GM23338 (cell line): ENCODE measurements around the gene LATS2. TPM values are rescaled to one million over a fixed set of nuclear protein-coding genes. Genes with fewer than 3 reads are reported as not detected.
"Not testable (repeated sequence)": the region's sequence is repeated elsewhere in the genome, so short reads cannot be mapped to it uniquely, and the experiment has no call there.

Experiments
- ATAC-seq: fragments of 200-7000 bp; cut with Tn5 transposase; 3 replicates; pipeline ENCODE4 v1.9.1; 2020
- DNase-seq: peaks from one replicate; pipeline ENCODE4 v3.0.0-alpha.2; 2015; ENCODE audit warnings: low spot score
- H2AFZ ChIP-seq: fragments of 200-600 bp; sonication (generic); 2 replicates; pipeline ENCODE4 v1.8.0; 2016; ENCODE audit warnings: antibody characterized with exemption, mild to moderate bottlenecking, moderate library complexity
- H3F3A ChIP-seq: fragments of 200-600 bp; sonication (generic); replicated peaks from 2 replicates; pipeline ENCODE4 v1.8.0; 2017; ENCODE audit warnings: antibody characterized with exemption, mixed run types, low read depth
- H3K27ac ChIP-seq: fragments of 200-600 bp; sonication (generic); 2 replicates; pipeline ENCODE4 v1.6.1; 2016; ENCODE audit warnings: low read depth
- H3K27me3 ChIP-seq: fragments of 200-600 bp; sonication (generic); 2 replicates; pipeline ENCODE4 v1.8.0; 2016; ENCODE audit warnings: mild to moderate bottlenecking, mixed run types, moderate library complexity; ENCODE audit not compliant: insufficient read depth
- H3K36me3 ChIP-seq: fragments of 200-600 bp; sonication (generic); 2 replicates; pipeline ENCODE4 v1.8.0; 2016; ENCODE audit warnings: mild to moderate bottlenecking; ENCODE audit not compliant: insufficient read depth
- H3K4me1 ChIP-seq: fragments of 200-600 bp; sonication (generic); 2 replicates; pipeline ENCODE4 v1.8.0; 2016; ENCODE audit warnings: mild to moderate bottlenecking, moderate library complexity; ENCODE audit not compliant: insufficient read depth
- H3K4me2 ChIP-seq: fragments of 200-600 bp; sonication (generic); 2 replicates; pipeline ENCODE4 v1.7.1; 2017; ENCODE audit warnings: mixed run types
- H3K4me3 ChIP-seq: fragments of 200-600 bp; sonication (generic); 2 replicates; pipeline ENCODE4 v1.6.1; 2016; ENCODE audit warnings: mixed run types
- H3K79me2 ChIP-seq: fragments of 200-600 bp; sonication (generic); replicated peaks from 2 replicates; pipeline ENCODE4 v1.8.0; 2017; ENCODE audit warnings: mild to moderate bottlenecking; ENCODE audit not compliant: insufficient read depth
- H3K9me2 ChIP-seq: fragments of 200-600 bp; sonication (generic); 2 replicates; pipeline ENCODE4 v1.8.0; 2017; ENCODE audit not compliant: insufficient read depth
- H4K20me1 ChIP-seq: fragments of 200-600 bp; sonication (generic); replicated peaks from 2 replicates; pipeline ENCODE4 v1.8.0; 2017; ENCODE audit warnings: mild to moderate bottlenecking; ENCODE audit not compliant: insufficient read depth
- H3K27ac Mint-ChIP-seq: 2 replicates; pipeline ENCODE4 v1.8.0; 2020; ENCODE audit warnings: inconsistent platforms, mild to moderate bottlenecking, moderate library complexity, mixed read lengths
- H3K27me3 Mint-ChIP-seq: 3 replicates; pipeline ENCODE4 v1.8.0; 2022; ENCODE audit warnings: low read depth, mild to moderate bottlenecking, moderate library complexity, mixed read lengths, inconsistent platforms; ENCODE audit not compliant: insufficient read depth, poor library complexity
- H3K36me3 Mint-ChIP-seq: 3 replicates; pipeline ENCODE4 v1.8.0; 2021; ENCODE audit warnings: low read depth, mild to moderate bottlenecking, inconsistent platforms, moderate library complexity, mixed read lengths
- H3K4me1 Mint-ChIP-seq: 3 replicates; pipeline ENCODE4 v1.8.0; 2020; ENCODE audit warnings: mild to moderate bottlenecking, inconsistent platforms, mixed read lengths
- H3K4me3 Mint-ChIP-seq: 3 replicates; pipeline ENCODE4 v1.8.0; 2021; ENCODE audit warnings: moderate library complexity, mild to moderate bottlenecking, inconsistent platforms, mixed read lengths
- H3K9me3 Mint-ChIP-seq: 3 replicates; pipeline ENCODE4 v1.8.0; 2020; ENCODE audit warnings: moderate library complexity, mild to moderate bottlenecking, inconsistent platforms, mixed read lengths
- EZH2phosphoT487 ChIP-seq: fragments of 200-600 bp; sonication (generic); IDR thresholded peaks from one replicate; pipeline ENCODE4 v1.8.1; 2018; ENCODE audit warnings: antibody characterized with exemption; ENCODE audit not compliant: unreplicated experiment
- ZNF331 ChIP-seq: fragments of 250-450 bp; sonication (Bioruptor Pico); IDR thresholded peaks from 2 replicates; pipeline ENCODE4 v1.5.0; 2020; ENCODE audit warnings: low read depth, mild to moderate bottlenecking, moderate library complexity
- polyA plus RNA-seq: library from polyadenylated mRNA; unstranded; fragments of >200 nt; fragmentation: Nextera tagmentation; extraction: Ambion mirVana; gene quantifications from 2 replicates; pipeline ENCODE4 v1.2.1, GENCODE V29; 2016
- total RNA-seq: library from RNA; depleted of rRNA; stranded (reverse); fragments of >200 nt; shearing (Covaris generic); gene quantifications from 2 replicates; pipeline ENCODE4 v1.2.3, GENCODE V29; 2014
- TF ChIP-seq, protein P1 (sequence below): fragments of 250-450 bp; sonication (Bioruptor Pico); IDR thresholded peaks from 2 replicates; pipeline ENCODE4 v1.5.0; 2020; ENCODE audit warnings: mild to moderate bottlenecking, moderate library complexity

Gene LATS2
- total and polyA plus RNA-seq, 2 experiments from 2014 or later: 10.5 to 25.4 TPM

- no peak overlapping the region for H3K4me3 Mint-ChIP-seq
- peaks cover 51% of the 10 kb centered on the region for H3K4me1 Mint-ChIP-seq
- Histone ChIP-seq H2AFZ (no peak overlapping the region), H3K27ac (peak overlapping the region; percentile 16; the same call in 1 of the 2 replicates), H3K4me3 (no peak overlapping the region), H3K27me3 (no peaks in the 10 kb centered on the region), H3K4me2 (no peak overlapping the region), H3K9me2 (no peaks in the 10 kb centered on the region), H4K20me1 (peaks cover 72% of the 10 kb centered on the region), H3K4me1 (peaks cover 43% of the 10 kb centered on the region), H3F3A (0 out of 2 replicates have a peak, but pooled peaks cover 5% of the 10 kb centered on the region), H3K36me3 (peaks cover 9% of the 10 kb centered on the region; the same call in 1 of the 2 replicates), H3K79me2 (peaks cover 100% of the 10 kb centered on the region)
- H3K27ac Mint-ChIP-seq: peak overlapping the region; percentile 80
- TF ChIP-seq, protein P1, sequence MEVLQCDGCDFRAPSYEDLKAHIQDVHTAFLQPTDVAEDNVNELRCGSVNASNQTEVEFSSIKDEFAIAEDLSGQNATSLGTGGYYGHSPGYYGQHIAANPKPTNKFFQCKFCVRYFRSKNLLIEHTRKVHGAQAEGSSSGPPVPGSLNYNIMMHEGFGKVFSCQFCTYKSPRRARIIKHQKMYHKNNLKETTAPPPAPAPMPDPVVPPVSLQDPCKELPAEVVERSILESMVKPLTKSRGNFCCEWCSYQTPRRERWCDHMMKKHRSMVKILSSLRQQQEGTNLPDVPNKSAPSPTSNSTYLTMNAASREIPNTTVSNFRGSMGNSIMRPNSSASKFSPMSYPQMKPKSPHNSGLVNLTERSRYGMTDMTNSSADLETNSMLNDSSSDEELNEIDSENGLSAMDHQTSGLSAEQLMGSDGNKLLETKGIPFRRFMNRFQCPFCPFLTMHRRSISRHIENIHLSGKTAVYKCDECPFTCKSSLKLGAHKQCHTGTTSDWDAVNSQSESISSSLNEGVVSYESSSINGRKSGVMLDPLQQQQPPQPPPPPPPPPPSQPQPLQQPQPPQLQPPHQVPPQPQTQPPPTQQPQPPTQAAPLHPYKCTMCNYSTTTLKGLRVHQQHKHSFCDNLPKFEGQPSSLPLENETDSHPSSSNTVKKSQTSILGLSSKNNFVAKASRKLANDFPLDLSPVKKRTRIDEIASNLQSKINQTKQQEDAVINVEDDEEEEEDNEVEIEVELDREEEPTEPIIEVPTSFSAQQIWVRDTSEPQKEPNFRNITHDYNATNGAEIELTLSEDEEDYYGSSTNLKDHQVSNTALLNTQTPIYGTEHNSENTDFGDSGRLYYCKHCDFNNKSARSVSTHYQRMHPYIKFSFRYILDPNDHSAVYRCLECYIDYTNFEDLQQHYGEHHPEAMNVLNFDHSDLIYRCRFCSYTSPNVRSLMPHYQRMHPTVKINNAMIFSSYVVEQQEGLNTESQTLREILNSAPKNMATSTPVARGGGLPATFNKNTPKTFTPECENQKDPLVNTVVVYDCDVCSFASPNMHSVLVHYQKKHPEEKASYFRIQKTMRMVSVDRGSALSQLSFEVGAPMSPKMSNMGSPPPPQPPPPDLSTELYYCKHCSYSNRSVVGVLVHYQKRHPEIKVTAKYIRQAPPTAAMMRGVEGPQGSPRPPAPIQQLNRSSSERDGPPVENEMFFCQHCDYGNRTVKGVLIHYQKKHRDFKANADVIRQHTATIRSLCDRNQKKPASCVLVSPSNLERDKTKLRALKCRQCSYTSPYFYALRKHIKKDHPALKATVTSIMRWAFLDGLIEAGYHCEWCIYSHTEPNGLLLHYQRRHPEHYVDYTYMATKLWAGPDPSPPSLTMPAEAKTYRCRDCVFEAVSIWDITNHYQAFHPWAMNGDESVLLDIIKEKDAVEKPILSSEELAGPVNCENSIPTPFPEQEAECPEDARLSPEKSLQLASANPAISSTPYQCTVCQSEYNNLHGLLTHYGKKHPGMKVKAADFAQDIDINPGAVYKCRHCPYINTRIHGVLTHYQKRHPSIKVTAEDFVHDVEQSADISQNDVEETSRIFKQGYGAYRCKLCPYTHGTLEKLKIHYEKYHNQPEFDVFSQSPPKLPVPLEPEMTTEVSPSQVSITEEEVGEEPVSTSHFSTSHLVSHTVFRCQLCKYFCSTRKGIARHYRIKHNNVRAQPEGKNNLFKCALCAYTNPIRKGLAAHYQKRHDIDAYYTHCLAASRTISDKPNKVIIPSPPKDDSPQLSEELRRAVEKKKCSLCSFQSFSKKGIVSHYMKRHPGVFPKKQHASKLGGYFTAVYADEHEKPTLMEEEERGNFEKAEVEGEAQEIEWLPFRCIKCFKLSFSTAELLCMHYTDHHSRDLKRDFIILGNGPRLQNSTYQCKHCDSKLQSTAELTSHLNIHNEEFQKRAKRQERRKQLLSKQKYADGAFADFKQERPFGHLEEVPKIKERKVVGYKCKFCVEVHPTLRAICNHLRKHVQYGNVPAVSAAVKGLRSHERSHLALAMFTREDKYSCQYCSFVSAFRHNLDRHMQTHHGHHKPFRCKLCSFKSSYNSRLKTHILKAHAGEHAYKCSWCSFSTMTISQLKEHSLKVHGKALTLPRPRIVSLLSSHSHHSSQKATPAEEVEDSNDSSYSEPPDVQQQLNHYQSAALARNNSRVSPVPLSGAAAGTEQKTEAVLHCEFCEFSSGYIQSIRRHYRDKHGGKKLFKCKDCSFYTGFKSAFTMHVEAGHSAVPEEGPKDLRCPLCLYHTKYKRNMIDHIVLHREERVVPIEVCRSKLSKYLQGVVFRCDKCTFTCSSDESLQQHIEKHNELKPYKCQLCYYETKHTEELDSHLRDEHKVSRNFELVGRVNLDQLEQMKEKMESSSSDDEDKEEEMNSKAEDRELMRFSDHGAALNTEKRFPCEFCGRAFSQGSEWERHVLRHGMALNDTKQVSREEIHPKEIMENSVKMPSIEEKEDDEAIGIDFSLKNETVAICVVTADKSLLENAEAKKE: no peak
- no peak for TF ChIP-seq EZH2phosphoT487
- no peak for TF ChIP-seq ZNF331
- H3K9me3 Mint-ChIP-seq: no peaks in the 10 kb centered on the region
- H3K27me3 Mint-ChIP-seq: peaks cover 12% of the 10 kb centered on the region
- DNase-seq (no peak), ATAC-seq (no peak)
- H3K36me3 Mint-ChIP-seq: peaks cover 20% of the 10 kb centered on the region; the same call in 2 of the 3 replicates
These were observed 10.8 kb downstream of the LATS2 start for GRCh38 chr13:21050288-21051197.

DNA sequence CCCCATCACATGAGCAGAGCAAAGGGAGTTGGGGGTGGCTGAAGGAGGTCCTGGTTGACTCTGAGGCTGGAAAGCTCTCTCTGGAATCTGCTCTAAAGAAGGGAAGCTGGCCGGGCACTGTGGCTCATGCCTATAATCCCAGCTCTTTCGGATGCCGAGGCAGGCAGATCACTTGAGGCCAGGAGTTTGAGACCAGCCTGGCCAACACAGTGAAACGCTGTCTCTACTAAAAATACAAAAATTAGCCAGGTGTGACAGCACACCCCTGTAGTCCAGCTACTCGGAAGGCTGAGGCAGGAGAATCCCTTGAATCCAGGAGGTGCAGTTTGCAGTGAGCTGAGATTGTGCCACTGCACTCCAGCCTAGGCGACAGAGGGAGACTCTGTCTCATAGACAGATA lies 11.7 kb downstream of the LATS2 start:
- peaks cover 42% of the 10 kb centered on the region for H3K4me1 ChIP-seq
- H3K9me2 ChIP-seq, DNase-seq, H2AFZ ChIP-seq, H3K27me3 ChIP-seq, H3K9me3 Mint-ChIP-seq, H3K27me3 Mint-ChIP-seq, H3F3A ChIP-seq: not testable (repeated sequence)
- H3K36me3 ChIP-seq: peaks cover 16% of the 10 kb centered on the region
- ATAC-seq: peak; percentile 21
- H3K79me2 ChIP-seq: peaks cover 100% of the 10 kb centered on the region
- peaks cover 43% of the 10 kb centered on the region for H3K4me1 Mint-ChIP-seq
- peak overlapping the region; percentile 81 for H3K27ac Mint-ChIP-seq
- H3K36me3 Mint-ChIP-seq: peaks cover 28% of the 10 kb centered on the region
- H3K4me2 ChIP-seq: peak overlapping the region; percentile 73
- H3K4me3 ChIP-seq: peak overlapping the region; percentile 29; the same call in 1 of the 2 replicates
- peak overlapping the region; percentile 80 for H3K27ac ChIP-seq
- H4K20me1 ChIP-seq: peaks cover 77% of the 10 kb centered on the region
- 0 out of 3 replicates have a peak overlapping the region, but pooled peaks have one; percentile 54 for H3K4me3 Mint-ChIP-seq
